ENCODE data around the gene GNG8. TPM values are rescaled to one million over a fixed set of nuclear protein-coding genes. Genes with fewer than 3 reads are reported as not detected.
"Not testable (repeated sequence)": the region's sequence is repeated elsewhere in the genome, so short reads cannot be mapped to it uniquely, and the experiment has no call there.

Gene GNG8
- total RNA-seq, 1 donor from 2014 or later = not detected

DNA sequence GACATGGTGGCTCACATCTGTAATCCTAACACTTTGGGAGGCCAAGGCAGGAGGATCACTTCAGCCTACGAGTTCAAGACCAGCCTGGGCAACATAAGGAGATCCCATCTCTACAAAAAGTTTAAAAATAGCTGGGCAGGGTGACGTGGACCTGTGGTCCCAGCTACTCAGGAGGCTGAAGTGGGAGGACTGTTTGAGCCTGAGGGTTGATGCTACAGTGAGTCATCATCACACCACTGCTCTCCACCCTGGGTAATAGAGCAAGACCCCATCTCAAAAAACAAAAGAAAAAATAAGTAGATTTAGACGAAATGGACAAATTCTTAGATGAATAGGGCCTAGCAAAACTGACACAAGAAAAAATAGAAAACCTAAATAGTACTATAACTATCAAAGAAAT lies 10.4 kb upstream of the GNG8 start:
- DNase-seq = no peak

GRCh38 chr19:46644720-46645119 lies 8.7 kb upstream of the GNG8 start:
- no peak for DNase-seq

DNA sequence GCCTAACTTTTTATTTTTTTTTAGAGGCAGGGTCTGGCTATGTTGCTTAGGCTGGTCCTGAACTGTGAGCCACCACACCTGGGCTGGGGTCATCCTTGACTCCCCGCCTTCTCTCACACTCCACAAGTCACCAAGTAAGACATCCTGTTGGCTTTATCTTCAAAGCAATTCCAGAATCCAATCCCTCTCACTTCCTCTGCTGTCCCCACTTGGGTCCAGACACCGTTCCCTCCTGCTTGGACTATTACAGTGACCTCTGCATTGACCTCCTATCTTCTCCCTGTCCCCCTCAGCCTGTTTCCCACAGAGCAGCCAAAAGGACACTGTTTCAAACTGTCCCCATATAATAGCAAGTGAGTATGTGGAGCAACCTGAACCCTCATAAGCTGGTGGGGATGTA lies 4.7 kb upstream of the GNG8 start:
- no peak for DNase-seq

- peak; percentile 87 for DNase-seq
These were observed 3.6 kb upstream of the GNG8 start for GRCh38 chr19:46639358-46640182.

DNA sequence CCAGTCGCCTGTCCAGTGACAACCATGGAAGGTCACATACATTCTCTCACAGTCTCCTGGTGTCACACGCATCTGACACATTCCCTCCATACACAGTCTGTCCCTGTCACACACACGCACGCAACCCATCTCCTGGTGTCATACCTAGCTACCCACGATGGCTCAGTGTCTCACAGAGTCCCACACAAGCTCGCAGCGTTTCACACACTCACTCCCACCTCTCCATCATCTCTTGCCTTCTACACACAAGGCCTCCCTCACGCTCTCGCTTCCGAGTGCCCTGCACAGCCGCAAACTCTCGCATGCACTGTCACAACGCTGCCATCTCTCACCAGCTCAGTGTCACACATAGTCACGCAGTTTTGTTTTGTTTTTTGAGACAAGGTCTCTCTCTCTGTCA lies 1.2 kb upstream of the GNG8 start:
- no peak for DNase-seq

GRCh38 chr19:46634656-46635218 lies 1.3 kb downstream of the GNG8 start:
- no peak for DNase-seq

- peak; percentile 36 for DNase-seq
These were observed 1.9 kb downstream of the GNG8 start for GRCh38 chr19:46634045-46634655.

GRCh38 chr19:46633130-46633529 lies 2.9 kb downstream of the GNG8 start:
- DNase-seq = no peak

DNA sequence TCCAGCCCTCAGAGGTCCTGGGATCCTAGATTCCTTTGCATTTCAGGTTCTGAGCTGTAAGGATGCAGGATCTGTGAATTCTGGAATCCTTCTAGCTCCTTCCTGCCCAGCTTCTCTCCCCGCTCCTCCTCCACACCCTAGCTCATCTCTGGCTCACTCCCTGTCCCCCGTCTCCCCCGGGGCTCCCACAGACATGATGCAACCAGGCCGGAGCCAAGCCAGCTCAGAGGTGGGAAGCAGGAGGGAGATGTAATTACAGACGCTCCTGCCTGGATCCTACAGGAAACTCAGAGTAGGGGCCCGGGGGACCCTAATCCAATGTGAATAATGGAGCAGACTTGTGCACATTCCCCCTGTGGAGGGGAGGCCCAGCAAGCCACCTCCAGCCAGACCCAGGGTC lies 4.5 kb downstream of the GNG8 start:
- peak; percentile 18 for DNase-seq

GRCh38 chr19:46630586-46631205 lies 5.3 kb downstream of the GNG8 start:
- DNase-seq = no peak

DNA sequence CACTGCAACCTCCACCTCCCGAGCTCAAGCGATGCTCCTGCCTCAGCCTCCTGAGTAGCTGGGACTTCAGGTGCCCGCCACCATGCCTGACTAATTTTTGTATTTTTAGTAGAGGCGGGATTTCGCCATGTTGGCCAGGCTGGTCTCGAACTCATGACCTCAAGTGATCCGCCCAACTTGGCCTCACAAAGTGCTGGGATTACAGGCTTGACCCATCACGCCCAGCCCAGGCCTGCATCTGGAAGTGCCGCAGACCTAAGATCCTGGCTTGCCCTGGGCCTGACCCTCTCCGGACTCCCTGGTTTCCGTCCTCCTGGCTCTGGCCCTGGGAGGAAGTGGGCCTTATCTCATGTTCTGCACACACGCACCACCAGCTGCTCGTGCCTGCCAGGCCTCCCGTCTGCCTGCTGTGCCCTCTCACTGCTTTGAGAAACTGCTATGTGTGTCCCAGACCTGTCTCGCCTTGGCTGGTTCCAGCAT lies 6.4 kb downstream of the GNG8 start:
- DNase-seq = no peak

GRCh38 chr19:46628970-46629369 lies 7.0 kb downstream of the GNG8 start:
- not testable (repeated sequence) for DNase-seq

DNA sequence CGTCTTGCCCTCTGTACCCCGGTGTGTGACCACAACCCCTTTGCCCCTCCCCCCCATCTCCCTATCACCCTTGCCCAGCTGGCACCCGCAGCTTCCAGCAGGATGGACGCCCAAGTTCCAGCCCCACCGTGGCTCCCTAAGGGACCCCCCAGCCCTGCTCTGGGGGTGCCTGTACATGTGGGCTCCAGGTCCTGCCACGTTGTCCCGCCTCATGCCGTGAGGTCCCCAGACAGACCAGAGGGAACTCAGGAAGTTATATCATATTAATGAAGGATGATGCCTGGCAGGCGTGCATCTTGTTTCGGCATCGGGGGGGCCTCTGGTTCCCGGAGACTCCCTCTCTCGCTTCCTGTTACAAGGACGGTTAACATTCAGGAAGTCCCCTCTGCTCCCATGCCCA lies 9.6 kb downstream of the GNG8 start:
- DNase-seq = peak; percentile 20

DNA sequence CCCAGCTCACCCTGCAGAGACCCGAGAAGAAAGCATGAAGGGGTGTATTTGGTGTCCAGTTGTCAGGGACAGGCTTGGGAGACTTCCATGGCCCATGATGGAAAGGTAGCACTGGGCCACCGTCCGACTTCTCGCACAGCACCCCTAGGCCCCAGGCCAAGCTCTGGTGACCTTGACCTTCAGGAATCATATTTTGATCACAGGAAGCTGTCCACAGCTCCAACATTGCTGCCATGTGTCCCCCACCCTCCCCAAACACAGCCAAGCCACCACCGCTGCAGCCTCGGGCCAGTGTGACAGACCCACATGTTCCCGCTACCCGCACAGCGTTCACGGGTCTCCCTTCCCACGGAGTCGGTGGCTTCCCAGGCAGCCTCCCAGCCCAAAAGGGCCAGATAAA lies 10.3 kb downstream of the GNG8 start:
- no peak for DNase-seq

- DNase-seq = peak; percentile 66
These were observed 10.9 kb downstream of the GNG8 start, which contains the start of gene PTGIR for GRCh38 chr19:46624958-46625661. Gene PTGIR (minus strand): TSS chr19:46625089. CDS start chr19:46624225, 864 bp downstream.

DNA sequence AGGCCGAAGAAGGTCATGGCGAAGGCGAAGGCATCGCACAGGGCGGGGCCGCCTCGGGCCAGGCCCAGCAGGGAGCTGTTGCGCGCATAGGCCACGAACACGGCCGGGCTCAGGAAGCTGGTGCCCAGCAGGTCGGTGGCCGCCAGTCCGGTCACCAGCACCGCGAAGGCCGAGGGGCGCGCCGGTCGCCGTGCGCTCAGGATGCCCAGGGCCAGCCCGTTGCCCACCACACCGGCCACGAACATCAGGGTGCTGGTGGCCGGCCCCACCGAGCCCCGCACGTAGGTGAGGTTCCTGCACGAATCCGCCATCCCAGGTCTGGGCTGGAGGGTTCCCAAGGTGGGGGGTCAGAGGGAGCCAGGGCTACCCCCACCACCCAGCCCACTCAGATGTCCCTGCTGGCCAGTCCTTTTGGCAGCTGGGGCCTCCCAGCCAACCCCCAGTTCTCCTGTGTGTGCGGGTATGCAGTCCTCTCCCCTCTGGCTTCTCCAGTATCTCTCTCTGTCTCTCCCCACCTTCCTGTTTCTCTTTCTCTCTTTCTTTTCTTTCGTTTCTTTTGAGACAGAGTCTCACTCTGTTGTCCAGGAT lies 12.0 kb downstream of the GNG8 start:
- no peak for DNase-seq

- no peak for DNase-seq
These were observed 13.9 kb downstream of the GNG8 start for GRCh38 chr19:46622118-46622446.

DNA sequence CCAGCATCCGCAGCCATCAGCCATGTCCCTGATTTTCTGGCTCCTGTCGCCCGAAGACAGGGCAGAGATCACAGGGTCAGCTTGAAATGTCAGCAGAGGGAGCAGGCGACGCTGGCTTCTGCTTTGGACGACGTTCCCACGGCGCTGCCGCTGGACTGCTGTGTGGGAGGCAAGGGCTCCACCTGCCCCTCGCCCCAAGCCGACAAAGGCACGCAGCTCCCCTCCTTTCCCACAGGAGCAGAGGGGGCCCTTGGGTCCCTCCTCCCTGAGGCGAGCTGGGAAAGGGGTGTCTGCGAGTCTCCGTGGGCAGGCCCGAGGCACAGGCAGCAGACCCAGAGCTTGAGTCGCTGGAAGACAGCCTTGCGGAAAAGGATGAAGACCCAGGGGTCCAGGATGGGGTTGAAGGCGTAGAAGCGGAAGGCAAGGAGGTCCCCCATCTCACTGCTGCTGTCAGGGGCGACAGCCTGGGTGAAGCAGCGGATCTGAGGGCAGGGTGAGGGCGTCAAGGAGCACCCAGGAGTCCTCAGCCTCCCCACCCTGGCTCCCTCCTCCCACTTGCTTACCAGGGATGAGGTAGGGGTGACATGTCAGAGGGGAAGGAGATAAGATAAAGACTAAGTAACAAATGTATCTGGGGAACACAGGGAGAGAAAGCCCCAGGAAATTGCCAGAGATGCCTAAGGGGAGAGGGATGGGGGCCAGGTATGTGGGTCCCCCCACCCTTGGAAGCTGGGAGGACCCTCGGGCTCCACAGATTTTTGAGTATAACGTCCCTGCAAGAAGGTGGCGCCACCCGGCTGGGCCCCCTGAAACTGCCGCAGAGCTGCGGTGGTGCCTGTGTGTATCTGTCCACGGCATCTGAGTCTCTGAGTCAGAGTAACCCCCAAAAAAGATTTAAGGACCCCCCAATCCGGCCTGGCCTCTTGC lies 14.5 kb downstream of the GNG8 start:
- no peak for DNase-seq

DNA sequence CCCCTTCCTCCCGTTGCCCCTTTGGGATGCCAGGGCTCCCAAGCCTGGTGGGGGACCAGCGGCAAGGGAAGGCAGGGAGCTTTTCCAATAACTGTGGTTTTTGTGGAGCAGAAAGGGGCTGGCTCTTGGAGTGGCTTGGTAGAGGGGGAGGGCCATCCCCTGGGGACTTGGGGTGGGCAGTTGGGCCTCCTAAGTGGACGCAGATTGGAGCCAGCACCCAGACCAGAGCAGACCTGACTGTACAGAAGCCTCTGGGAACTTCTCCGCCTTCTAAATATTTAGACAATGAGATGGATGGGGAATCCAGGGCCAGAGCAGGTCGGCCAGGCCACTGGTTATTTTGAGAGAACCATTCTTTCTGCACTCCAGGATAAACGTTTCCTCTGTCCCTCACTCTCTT lies 15.3 kb downstream of the GNG8 start:
- DNase-seq = no peak

DNA sequence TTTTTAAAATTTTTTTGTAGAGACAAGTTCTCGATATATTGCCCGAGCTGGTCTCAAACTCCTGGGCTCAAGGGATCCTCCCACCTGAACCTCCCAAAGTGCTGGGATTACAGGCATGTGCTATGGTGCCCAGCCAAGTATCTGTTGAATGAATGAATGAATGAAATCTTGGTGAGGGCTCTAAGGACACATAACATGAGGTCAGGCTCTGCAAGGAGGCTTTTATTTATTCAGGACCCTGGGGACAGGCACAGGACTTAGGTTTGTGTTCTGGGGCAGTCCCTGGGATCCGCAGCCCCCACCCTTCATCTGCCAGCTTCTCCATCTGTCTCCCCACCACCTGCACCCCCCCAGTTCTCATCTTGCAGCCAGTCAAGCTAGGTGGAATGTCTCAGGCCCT lies 15.7 kb downstream of the GNG8 start:
- no peak for DNase-seq

GRCh38 chr19:46618670-46619231 lies 17.3 kb downstream of the GNG8 start:
- DNase-seq = peak; percentile 80
